ENCODE results near the gene IRS4.

GRCh38 chrX:108696690-108697089 lies 39.7 kb downstream of the IRS4 start:
- TF ChIP-seq ZNF404 (tag by site-specific recombination; IDR thresholded peaks at IDR 0.05) (no peak), ZNF600 (tag by site-specific recombination; IDR thresholded peaks at IDR 0.05) (no peak), CTCF (tag by site-specific recombination; IDR thresholded peaks at IDR 0.05) (no peak), ZNF223 (tag by site-specific recombination; IDR thresholded peaks at IDR 0.05) (no peak), ZBTB26 (tag by site-specific recombination; optimal IDR thresholded peaks at IDR 0.05) (no peak), REST (tag by site-specific recombination; IDR thresholded peaks at IDR 0.05) (no peak), ELK4 (IDR thresholded peaks at IDR 0.05; ENCODE audit: borderline replicate concordance, low read depth, low read length) (no peak), ZNF324 (tag by site-specific recombination; IDR thresholded peaks at IDR 0.05) (no peak), ZNF423 (tag by site-specific recombination; IDR thresholded peaks at IDR 0.05) (no peak), ZNF175 (tag by site-specific recombination; IDR thresholded peaks at IDR 0.05) (no peak), ZBTB20 (tag by site-specific recombination; IDR thresholded peaks at IDR 0.05) (no peak)
